ENCODE data around the gene PLCB4. TPM values are rescaled to one million over a fixed set of nuclear protein-coding genes. Genes with fewer than 3 reads are reported as not detected.

PLCB4 gene
- total and polyA plus RNA-seq, 8 donors: 6.2 to 15.3 (median 9.4) TPM

- Histone ChIP-seq H3K27me3 (no peaks in the 10 kb centered on the region), H3K9me3 (no peaks in the 10 kb centered on the region), H3K36me3 (no peaks in the 10 kb centered on the region), H3K4me1 (no peaks in the 10 kb centered on the region), H3K4me3 (no peak overlapping the region), H3K27ac (no peak overlapping the region)
- intact Hi-C loops (cut with DNase I): no loop called here
- DNase-seq (no peak), ATAC-seq (peak; percentile 56)
- TF ChIP-seq CTCF (IDR thresholded peaks at IDR 0.05): no peak
Observed at GRCh38 chr20:9220874-9221547, 152.1 kb downstream of the PLCB4 start.

- TF ChIP-seq CTCF (IDR thresholded peaks at IDR 0.05): no peak
- DNase-seq: no peak
- no peaks in the 10 kb centered on the region for H3K9me3 ChIP-seq
- H3K36me3 ChIP-seq: no peaks in the 10 kb centered on the region
- intact Hi-C loops (cut with DNase I): no loop called here
- no peak overlapping the region for H3K4me3 ChIP-seq
- no peaks in the 10 kb centered on the region for H3K27me3 ChIP-seq
- no peak for ATAC-seq
- no peaks in the 10 kb centered on the region for H3K4me1 ChIP-seq
- H3K27ac ChIP-seq: no peak overlapping the region
Observed at GRCh38 chr20:9223296-9223695, 154.4 kb downstream of the PLCB4 start.

- DNase-seq (no peak), ATAC-seq (no peak)
- no peaks in the 10 kb centered on the region for H3K27me3 ChIP-seq
- intact Hi-C loops (cut with DNase I): no loop called here
- no peak overlapping the region for H3K27ac ChIP-seq
- H3K4me1 ChIP-seq: no peaks in the 10 kb centered on the region
- H3K36me3 ChIP-seq: no peaks in the 10 kb centered on the region
- H3K9me3 ChIP-seq: no peaks in the 10 kb centered on the region
- no peak for TF ChIP-seq CTCF (IDR thresholded peaks at IDR 0.05)
- no peak overlapping the region for H3K4me3 ChIP-seq
Observed at GRCh38 chr20:9225879-9226278, 157.0 kb downstream of the PLCB4 start.

- intact Hi-C loops (cut with DNase I): no loop called here
- Histone ChIP-seq H3K4me1 (no peaks in the 10 kb centered on the region), H3K4me3 (no peak overlapping the region), H3K27me3 (no peaks in the 10 kb centered on the region), H3K27ac (peak overlapping the region in 1 of 2 donors; percentile 33), H3K9me3 (no peaks in the 10 kb centered on the region), H3K36me3 (no peaks in the 10 kb centered on the region)
- no peak for TF ChIP-seq CTCF (IDR thresholded peaks at IDR 0.05)
- DNase-seq (no peak), ATAC-seq (no peak)
Observed at GRCh38 chr20:9227896-9228615, 159.2 kb downstream of the PLCB4 start.

GRCh38 chr20:9228774-9229450 lies 160.0 kb downstream of the PLCB4 start:
- peak overlapping the region in 1 of 2 donors; percentile 33 for H3K27ac ChIP-seq
- no peaks in the 10 kb centered on the region for H3K9me3 ChIP-seq
- no peaks in the 10 kb centered on the region for H3K27me3 ChIP-seq
- DNase-seq (no peak), ATAC-seq (peak; percentile 67)
- no peaks in the 10 kb centered on the region for H3K36me3 ChIP-seq
- no peaks in the 10 kb centered on the region for H3K4me1 ChIP-seq
- no peak for TF ChIP-seq CTCF (IDR thresholded peaks at IDR 0.05)
- intact Hi-C loops (cut with DNase I): no loop called here
- no peak overlapping the region for H3K4me3 ChIP-seq
